GM23248 (cell line): ENCODE data around the gene BEAN1. TPM values are rescaled to one million over a fixed set of nuclear protein-coding genes. Genes with fewer than 3 reads are reported as not detected.

Experiments
- DNase-seq: peaks from one replicate; pipeline ENCODE4 v3.0.0-alpha.2; 2015
- H2AFZ ChIP-seq: fragments of 200-600 bp; sonication (generic); 2 replicates; pipeline ENCODE4 v1.6.1; 2016; ENCODE audit warnings: antibody characterized with exemption
- H3F3A ChIP-seq: fragments of 200-600 bp; sonication (generic); 2 replicates; pipeline ENCODE4 v1.6.1; 2016; ENCODE audit warnings: mild to moderate bottlenecking, antibody characterized with exemption, mixed run types; ENCODE audit not compliant: insufficient read depth
- H3K27ac ChIP-seq: fragments of 200-600 bp; sonication (generic); 2 replicates; pipeline ENCODE4 v1.5.1; 2016; ENCODE audit warnings: mild to moderate bottlenecking
- H3K27me3 ChIP-seq: fragments of 200-600 bp; sonication (generic); replicated peaks from 2 replicates; pipeline ENCODE4 v1.6.1; 2016; ENCODE audit warnings: mild to moderate bottlenecking; ENCODE audit not compliant: insufficient read depth
- H3K36me3 ChIP-seq: fragments of 200-600 bp; sonication (generic); 2 replicates; pipeline ENCODE4 v1.6.1; 2016; ENCODE audit warnings: low read depth, mild to moderate bottlenecking
- H3K4me1 ChIP-seq: fragments of 200-600 bp; sonication (generic); 2 replicates; pipeline ENCODE4 v1.6.1; 2016; ENCODE audit warnings: mild to moderate bottlenecking; ENCODE audit not compliant: insufficient read depth
- H3K4me2 ChIP-seq: fragments of 200-600 bp; sonication (generic); one replicate; pipeline ENCODE4 v1.6.1; 2016; ENCODE audit warnings: mild to moderate bottlenecking; ENCODE audit not compliant: unreplicated experiment
- H3K4me3 ChIP-seq: fragments of 200-600 bp; sonication (generic); 2 replicates; pipeline ENCODE4 v1.5.1; 2016; ENCODE audit warnings: mild to moderate bottlenecking
- H3K79me2 ChIP-seq: fragments of 200-600 bp; sonication (generic); 2 replicates; pipeline ENCODE4 v1.6.1; 2016; ENCODE audit warnings: mild to moderate bottlenecking; ENCODE audit not compliant: insufficient read depth
- H3K9ac ChIP-seq: fragments of 200-600 bp; sonication (generic); 2 replicates; pipeline ENCODE4 v1.6.1; 2016; ENCODE audit warnings: mild to moderate bottlenecking
- H3K9me2 ChIP-seq: fragments of 200-600 bp; sonication (generic); 2 replicates; pipeline ENCODE4 v1.6.1; 2016; ENCODE audit warnings: mixed run types, mild to moderate bottlenecking, moderate library complexity; ENCODE audit not compliant: insufficient read depth
- H3K9me3 ChIP-seq: fragments of 200-600 bp; sonication (generic); one replicate; pipeline ENCODE4 v1.6.1; 2017; ENCODE audit warnings: low read depth
- H4K20me1 ChIP-seq: fragments of 200-600 bp; sonication (generic); 2 replicates; pipeline ENCODE4 v1.6.0; 2016; ENCODE audit not compliant: insufficient read depth
- EZH2 ChIP-seq: fragments of 200-600 bp; sonication (generic); IDR thresholded peaks from 2 replicates; pipeline ENCODE4 v1.6.1; 2018; ENCODE audit warnings: antibody characterized with exemption, mild to moderate bottlenecking; ENCODE audit not compliant: insufficient read depth, poor library complexity, severe bottlenecking
- EZH2phosphoT487 ChIP-seq: fragments of 200-600 bp; sonication (generic); IDR thresholded peaks from 2 replicates; pipeline ENCODE4 v1.6.1; 2018; ENCODE audit warnings: antibody characterized with exemption, moderate library complexity, mild to moderate bottlenecking, low read depth; ENCODE audit not compliant: insufficient read depth
- WGBS, 2 experiments: methylation state at CpG; one replicate each; pipeline ENCODE4 v1.1.6; 2015 to 2017; ENCODE audit warnings: low lambda C conversion rate in 2 of 2, low coverage in 1 of 2; ENCODE audit errors: missing lambda C conversion rate in 2 of 2; 5-methylcytosine and 5-hydroxymethylcytosine counted together
- in situ Hi-C: fragments of 300-500 bp; cut with MboI; formaldehyde crosslinking; loops from 2 replicates; pipeline ENCODE4 v1.15.0; 2020
- polyA plus RNA-seq: library from polyadenylated mRNA; unstranded; fragments of >200 nt; fragmentation: Nextera tagmentation; extraction: Ambion mirVana; gene quantifications from 2 replicates; pipeline ENCODE4 v1.2.1, GENCODE V29; 2016
- total RNA-seq: library from RNA; depleted of rRNA; stranded (reverse); fragments of >200 nt; shearing (Covaris generic); gene quantifications from 2 replicates; pipeline ENCODE4 v1.2.3, GENCODE V29; 2014

BEAN1 gene
- total and polyA plus RNA-seq, 2 experiments from 2014 or later: 0.32 to 0.50 TPM

- Histone ChIP-seq H2AFZ (no peak overlapping the region), H3F3A (no peaks in the 10 kb centered on the region), H3K79me2 (no peaks in the 10 kb centered on the region), H3K9ac (no peak overlapping the region), H3K27ac (no peak overlapping the region), H3K4me3 (no peak overlapping the region), H3K4me2 (no peak overlapping the region), H3K9me2 (no peaks in the 10 kb centered on the region), H3K27me3 (no peaks in the 10 kb centered on the region), H3K4me1 (peaks cover 14% of the 10 kb centered on the region), H3K36me3 (no peaks in the 10 kb centered on the region), H3K9me3 (no peaks in the 10 kb centered on the region), H4K20me1 (no peaks in the 10 kb centered on the region)
- DNase-seq: no peak
- in situ Hi-C loops: no loop called here
- TF ChIP-seq EZH2 (no peak), EZH2phosphoT487 (no peak)
- 66 to 67% methylated on average over 5 of the region's 5 CpGs for WGBS, 2 experiments
These were observed 12.1 kb downstream of the BEAN1 start for GRCh38 chr16:66439051-66439730.

GRCh38 chr16:66440271-66440802 is 13.2 kb downstream of the BEAN1 start:
- H3K79me2 ChIP-seq: no peaks in the 10 kb centered on the region
- H3K27me3 ChIP-seq: no peaks in the 10 kb centered on the region
- peaks cover 14% of the 10 kb centered on the region for H3K4me1 ChIP-seq
- H2AFZ ChIP-seq: no peak overlapping the region
- no peak for DNase-seq
- H4K20me1 ChIP-seq: no peaks in the 10 kb centered on the region
- H3K9me2 ChIP-seq: no peaks in the 10 kb centered on the region
- H3K4me2 ChIP-seq: no peak overlapping the region
- H3F3A ChIP-seq: no peaks in the 10 kb centered on the region
- TF ChIP-seq EZH2 (no peak), EZH2phosphoT487 (no peak)
- in situ Hi-C loops: no loop called here
- H3K36me3 ChIP-seq: no peaks in the 10 kb centered on the region
- no peak overlapping the region for H3K4me3 ChIP-seq
- H3K27ac ChIP-seq: no peak overlapping the region
- 90 to 93% methylated on average over 10 of the region's 10 CpGs for whole genome bisulfite sequencing, 2 experiments
- no peaks in the 10 kb centered on the region for H3K9me3 ChIP-seq
- H3K9ac ChIP-seq: no peak overlapping the region

GRCh38 chr16:66440970-66441369 is 13.9 kb downstream of the BEAN1 start:
- TF ChIP-seq EZH2: no peak
- no peak for TF ChIP-seq EZH2phosphoT487
- no peaks in the 10 kb centered on the region for H3K27me3 ChIP-seq
- H3K4me3 ChIP-seq: no peak overlapping the region
- no peaks in the 10 kb centered on the region for H4K20me1 ChIP-seq
- peaks cover 14% of the 10 kb centered on the region for H3K4me1 ChIP-seq
- H3K4me2 ChIP-seq: no peak overlapping the region
- H3K9me3 ChIP-seq: no peaks in the 10 kb centered on the region
- DNase-seq: peak; percentile 26
- H3K9ac ChIP-seq: no peak overlapping the region
- no peak overlapping the region for H3K27ac ChIP-seq
- no peak overlapping the region for H2AFZ ChIP-seq
- no peaks in the 10 kb centered on the region for H3K36me3 ChIP-seq
- WGBS, 2 experiments: 83 to 88% methylated on average over 11 of the region's 11 CpGs
- no peaks in the 10 kb centered on the region for H3K79me2 ChIP-seq
- in situ Hi-C loops: no loop called here
- H3F3A ChIP-seq: no peaks in the 10 kb centered on the region
- no peaks in the 10 kb centered on the region for H3K9me2 ChIP-seq

- 55 to 71% methylated on average over 7 of the region's 7 CpGs for WGBS, 2 experiments
- Histone ChIP-seq H4K20me1 (no peaks in the 10 kb centered on the region), H2AFZ (no peak overlapping the region), H3K9me2 (no peaks in the 10 kb centered on the region), H3K27ac (no peak overlapping the region), H3K9me3 (no peaks in the 10 kb centered on the region), H3K9ac (no peak overlapping the region), H3K4me1 (peaks cover 14% of the 10 kb centered on the region), H3K27me3 (no peaks in the 10 kb centered on the region), H3K36me3 (no peaks in the 10 kb centered on the region), H3K4me2 (peak overlapping the region; percentile 11), H3K4me3 (no peak overlapping the region), H3F3A (no peaks in the 10 kb centered on the region), H3K79me2 (no peaks in the 10 kb centered on the region)
- DNase-seq: peak; percentile 83
- in situ Hi-C loops: no loop called here
- TF ChIP-seq EZH2phosphoT487: no peak
- TF ChIP-seq EZH2: no peak
These were observed 14.7 kb downstream of the BEAN1 start for GRCh38 chr16:66441586-66442375.
